HG03095 (cell line): ENCODE results near the gene DEGS2.
"Not testable (repeated sequence)": the region's sequence is repeated elsewhere in the genome, so short reads cannot be mapped to it uniquely, and the experiment has no call there.

ENCODE experiments used
- ATAC-seq: cut with Tn5 transposase; IDR thresholded peaks from one replicate; pipeline ENCODE4 v1.9.1; 2021; ENCODE audit warnings: moderate library complexity; ENCODE audit not compliant: unreplicated experiment

DEGS2 gene

DNA sequence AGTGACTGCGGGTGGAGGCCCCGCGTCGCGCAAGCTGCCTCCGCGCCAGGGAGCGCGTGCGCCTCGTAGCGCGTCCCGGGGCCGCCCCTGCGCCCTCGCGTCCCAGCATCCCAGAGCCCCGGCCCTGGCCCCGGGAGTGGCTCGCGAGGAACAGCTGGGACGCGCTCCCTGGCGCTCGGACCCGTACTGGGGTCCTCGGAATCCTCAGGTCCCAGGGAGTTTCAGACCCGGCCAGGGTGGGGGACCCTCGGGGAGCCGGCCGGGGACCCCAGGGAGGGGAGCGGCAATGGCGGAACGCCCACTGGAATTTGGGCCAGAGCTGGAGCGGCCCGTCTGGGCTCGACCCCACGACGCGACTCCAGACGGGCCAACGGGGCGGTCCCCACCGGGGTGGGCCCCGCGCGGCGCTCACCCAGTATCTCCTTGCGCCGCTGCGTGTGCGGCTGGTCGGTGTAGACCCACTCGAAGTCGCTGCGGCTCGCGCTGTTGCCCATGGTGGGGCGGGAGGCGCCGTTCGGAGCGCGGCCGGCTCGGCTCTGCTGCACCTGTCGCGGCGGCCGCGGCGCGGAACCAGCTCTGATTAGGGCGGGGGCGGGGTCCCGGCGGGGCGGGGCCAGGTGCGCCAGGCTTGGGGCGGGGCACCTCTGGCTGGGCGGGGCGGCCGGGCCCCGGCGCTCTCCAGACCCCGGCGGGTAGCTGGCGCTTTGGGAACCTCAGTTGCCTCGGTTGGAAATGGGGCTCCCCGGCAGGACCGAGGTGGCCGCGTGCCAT, at the start of gene DEGS2:
Gene DEGS2 (minus strand): TSS at position 552 of the 771 bp plus-strand sequence. CDS start 58 bp downstream, at position 494.
- ATAC-seq, result no peak

DNA sequence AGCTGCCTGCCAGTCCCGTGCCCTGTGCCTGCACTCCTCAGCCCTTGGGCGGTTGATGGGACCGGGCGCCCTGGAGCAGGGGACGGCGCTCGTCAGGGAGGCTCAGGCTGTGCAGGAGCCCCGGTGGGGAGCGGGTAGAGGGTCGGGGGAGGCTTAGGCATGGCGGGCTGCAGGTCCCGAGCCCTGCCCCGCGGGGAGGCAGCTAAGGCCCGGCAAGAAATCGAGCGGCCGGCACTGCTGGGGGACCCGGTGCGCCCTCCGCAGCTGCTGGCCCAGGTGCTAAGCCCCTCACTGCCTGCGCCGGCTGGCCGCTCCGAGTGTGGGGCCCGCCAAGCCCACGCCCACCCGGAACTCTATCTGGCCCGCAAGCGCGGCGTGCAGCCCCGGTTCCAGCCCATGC, 48.7 kb upstream of the DEGS2 start:
- ATAC-seq, result not testable (repeated sequence)

DNA sequence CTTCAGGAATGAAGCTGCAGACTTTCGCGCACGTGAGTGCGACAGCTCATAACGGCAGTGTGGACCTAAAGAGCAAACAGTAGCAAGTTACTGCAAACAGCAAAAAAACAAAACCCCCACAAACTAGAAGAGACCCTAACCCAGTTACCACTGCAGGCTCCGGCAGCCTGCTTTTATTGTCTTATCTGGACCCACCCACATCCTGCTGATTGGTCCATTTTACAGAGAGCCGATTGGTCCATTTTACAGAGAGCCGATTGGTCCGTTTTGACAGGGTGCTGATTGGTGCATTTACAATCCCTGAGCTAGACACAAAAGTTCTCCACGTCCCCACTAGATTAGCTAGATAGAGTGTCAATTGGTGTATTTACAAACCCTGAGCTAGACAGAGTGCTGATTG, 48.1 kb upstream of the DEGS2 start:
- ATAC-seq, result not testable (repeated sequence)

DNA sequence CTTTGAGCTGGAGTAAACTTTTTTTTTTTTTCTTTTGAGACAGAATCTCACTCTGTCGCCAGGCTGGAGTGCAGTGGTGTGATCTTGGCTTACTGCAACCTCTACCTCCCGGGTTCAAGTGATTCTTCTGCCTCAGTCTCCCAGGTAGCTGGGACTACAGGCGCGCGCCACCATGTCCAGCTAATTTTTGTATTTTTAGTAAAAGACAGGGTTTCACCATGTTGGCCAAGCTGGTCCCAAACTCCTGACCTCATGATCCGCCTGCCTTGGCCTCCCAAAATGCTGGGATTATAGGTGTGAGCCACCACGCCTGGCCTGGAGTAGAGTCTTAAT, 45.4 kb upstream of the DEGS2 start:
- ATAC-seq, result not testable (repeated sequence)

DNA sequence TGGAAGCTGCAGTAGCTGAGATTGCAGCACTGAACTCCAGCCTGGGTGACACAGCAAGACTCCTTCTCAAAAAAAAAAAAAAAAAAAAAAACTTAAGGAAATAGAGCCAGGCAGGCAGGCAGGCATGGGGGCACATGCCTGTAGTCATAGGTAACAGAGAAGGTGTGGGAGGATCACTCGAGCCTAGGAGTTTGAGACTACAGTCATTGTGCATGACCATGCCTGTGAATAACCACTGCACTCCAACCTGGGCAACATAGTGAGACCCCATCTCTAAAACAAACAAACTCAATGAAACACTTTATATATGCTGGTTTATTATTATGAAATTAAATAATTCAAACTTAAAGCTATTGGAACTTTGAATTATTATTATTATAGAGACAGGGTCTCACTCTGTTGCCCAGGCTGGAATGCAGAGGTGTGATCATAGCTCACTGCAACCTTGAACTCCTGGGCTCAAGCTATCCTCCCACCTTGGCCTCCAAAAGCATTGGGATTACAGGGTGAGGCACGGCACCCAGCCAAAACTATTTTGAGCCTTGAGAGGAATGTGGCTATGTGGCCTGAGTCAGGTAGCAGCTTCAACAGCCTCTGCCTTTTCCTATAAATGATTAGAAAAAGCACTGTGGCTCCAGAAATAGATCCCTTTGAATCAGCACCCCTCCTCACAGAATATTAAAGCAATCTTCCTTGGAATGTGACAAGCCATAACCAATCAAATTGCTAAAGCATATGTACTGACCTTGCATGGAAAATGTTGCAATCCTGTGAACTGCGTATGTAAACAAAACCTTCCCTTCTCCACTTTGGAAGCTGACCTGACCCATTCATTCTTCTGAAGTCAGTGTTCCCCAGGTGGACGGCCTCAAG, 44.8 kb upstream of the DEGS2 start:
- no peak for ATAC-seq

DNA sequence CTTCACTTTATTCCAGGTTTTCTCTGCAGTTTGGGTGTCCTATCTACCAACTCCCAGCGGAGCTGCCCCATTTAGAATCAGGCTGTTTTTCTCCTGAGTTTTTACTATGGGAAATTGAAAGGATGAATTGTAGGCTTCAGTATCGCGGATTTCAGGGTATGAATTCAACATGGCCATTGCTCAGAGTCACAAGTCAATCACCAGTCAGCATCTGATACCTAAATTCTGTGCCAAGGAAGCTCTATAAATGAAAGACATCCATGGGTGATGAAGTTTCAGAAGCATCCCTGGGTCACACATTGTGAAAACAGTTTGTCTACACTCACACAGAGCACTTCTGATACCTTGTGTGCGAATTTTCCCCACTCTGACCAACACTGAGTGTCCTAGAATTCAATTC, 43.7 kb upstream of the DEGS2 start:
- no peak for ATAC-seq

DNA sequence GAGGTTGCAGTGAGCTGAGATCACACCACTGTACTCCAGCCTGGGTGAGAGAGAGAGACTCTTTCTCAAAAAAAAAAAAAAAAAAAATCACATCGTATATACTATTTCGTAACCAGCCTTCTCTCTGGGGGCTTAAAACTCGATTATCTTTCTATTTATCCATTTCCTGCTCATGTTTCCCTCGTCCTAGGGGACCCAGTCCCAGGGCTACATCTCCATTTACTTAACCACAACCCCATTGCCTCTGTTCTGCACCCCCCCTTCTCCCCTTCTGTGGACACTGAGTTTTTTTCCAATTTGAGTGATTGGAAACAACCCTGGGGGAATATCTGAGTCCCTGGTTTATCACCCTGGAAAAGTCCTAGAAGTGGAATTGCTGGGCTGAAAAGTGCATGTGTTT, 43.3 kb upstream of the DEGS2 start:
- ATAC-seq, result no peak

DNA sequence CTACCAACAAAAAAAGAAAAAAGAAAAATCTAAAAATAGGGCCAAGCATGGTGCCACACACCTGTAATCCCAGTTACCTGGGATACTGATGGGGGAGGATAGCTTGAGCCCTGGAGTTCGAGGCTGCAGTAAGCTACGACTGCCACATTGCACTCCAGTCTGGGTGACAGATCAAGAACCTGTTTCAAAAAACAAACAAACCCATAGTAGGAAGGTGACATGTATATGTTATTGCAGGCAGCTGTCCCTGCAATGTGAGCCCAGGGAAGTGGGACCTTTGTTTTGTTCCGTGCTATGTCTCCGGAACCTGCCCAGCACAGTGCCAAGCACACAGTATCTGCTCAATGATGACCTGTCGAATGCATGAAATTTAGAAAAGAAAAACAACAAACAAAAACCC, 42.3 kb upstream of the DEGS2 start:
- no peak for ATAC-seq

DNA sequence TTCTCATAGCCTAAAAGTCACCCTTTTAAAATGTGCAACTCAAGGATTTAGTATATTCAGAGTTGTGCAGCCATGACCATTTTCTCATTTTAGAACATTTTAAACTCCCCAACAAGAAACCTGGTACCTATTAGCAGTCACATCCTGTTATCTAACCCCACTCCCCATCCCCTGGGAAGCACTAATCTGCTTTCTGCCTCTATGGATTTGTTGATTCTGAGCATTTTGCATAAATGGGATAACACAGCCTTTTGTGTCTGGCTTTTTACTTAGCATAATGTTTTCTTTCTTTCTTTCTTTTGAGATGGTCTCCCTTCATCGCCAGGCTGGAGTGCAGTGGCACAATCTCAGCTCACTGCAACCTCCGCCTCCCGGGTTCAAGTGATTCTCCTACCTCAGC, 40.9 kb upstream of the DEGS2 start:
- no peak for ATAC-seq

DNA sequence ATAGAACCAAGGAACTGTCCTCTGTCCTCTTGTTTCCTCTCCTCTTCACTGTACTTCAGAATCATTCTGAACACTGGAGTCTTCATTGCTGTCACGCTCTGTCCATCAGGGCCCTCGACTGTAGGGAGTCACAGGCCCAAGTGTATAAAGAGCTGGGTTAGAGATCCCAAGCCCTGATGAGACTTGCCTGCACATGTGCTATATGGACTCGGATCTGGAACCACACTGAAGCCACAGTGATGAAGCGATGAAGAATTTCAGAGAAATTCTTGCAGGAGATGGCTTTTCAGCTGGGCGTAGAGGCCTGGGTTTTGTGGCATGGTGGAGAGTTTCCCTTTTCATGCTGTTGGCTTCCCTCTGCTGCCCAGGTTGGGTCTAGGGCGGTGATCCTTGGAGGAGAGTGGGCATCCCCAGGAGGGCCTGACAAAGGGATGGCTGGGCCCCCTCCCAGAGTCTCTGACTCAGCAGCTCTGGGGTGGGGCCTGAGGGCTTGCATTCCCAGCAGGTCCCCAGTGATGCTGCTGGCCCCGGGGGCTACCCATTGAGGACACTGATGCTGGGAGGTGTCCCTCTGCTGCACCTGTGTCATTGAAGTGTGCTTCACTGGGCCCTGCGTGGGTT, 39.9 kb upstream of the DEGS2 start:
- ATAC-seq, result no peak

DNA sequence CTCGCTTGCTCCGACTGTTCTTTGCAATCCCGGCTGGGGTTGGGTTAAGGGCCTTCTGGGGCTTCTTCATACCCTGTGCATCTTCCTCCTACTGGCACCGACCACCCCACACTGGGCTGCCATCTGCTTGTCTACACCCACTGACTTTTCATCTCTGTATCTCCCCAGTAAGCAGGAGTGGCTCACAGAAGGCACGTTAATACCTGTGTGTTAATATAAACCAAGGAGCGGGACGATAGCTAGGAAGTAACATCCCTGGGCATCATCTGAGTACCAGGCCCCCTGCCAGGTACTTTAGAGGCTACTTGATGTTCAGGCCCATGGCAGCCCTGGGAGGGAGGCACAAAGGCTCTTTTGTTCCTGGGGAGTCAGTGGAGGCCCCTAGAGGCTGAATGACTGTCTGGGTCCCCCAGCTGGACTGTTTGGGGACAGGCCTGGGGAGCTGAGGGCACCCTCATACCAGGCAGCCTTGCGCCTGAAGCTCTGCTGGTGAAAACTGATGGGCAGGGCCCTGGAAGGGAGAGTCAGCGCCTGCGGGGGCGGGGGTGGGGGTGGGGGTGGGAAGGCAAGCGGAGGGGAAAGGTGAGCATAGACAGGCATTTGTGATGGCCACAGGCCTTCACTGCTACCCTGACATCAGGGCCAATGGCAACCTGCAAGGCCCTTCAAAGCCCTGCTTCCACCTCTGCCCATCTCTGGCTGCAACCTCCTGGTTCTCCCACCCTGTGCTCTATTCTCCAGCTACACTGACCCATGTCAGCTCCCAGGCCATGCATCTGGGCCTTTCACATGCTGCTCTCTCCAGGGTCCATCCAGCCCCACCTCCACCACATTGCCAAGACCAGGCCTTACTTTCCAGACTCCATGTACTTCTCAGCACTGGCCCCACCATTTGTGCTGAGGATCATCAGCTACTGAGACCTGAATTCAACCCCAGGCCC, 34.2 kb upstream of the DEGS2 start:
- no peak for ATAC-seq

DNA sequence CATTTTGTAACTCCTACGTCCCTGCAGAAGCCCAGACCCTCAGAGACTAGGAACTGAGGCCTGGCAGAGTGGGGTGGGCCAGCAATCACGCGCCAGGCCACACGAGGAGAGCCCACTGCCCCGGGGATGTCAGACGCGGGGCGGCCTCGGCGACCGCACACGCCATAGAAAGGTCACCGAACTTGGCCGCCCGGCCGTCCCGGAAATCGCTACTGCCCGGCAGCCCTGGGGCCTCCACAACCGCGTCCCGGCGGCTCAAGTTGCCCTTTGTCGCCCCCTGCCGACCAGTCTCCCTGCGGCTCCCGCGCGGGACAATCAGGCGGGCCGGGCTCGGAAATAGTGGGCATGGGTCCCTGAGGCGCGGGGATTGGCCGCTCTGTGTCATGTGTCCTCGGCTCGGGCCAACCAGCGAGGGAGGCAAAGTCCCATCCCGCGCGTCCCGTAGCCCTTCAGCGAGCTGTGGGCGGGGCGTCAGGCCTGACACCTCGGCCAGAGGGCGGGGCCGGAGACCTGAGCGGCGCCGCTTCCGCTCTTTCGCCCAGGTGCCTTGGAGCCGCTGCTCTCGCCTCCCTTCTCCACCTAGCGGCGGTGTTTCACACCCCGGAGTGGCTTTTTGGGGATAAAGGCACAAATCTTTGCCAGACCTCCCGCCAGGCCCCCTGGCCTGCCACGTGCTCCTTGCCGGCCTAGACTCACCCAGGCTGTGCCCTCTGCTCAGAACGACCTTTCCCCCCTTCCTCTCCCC, 33.4 kb upstream of the DEGS2 start:
- ATAC-seq, result peak; percentile 99

DNA sequence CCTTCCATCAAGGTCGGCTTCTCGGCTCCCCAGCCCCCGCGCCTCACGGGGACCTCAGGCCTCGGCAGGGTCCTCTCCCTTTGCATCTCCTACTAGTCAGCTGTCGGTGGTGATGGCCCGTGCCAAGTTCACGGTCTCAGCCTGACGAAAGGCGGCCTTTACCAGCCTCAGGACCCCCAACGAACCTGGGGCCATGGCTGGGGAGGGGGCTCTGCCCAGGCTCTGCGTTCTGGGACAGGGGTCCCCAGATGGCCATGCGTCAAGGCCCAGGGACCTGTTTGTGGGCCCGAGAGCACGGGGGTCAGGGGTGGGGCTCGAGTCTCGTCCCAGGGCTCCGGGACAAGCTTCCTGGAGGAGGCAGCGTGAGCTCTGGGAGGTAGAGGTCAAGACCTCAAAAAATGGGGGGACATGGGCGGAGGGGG, 32.8 kb upstream of the DEGS2 start:
- ATAC-seq, result no peak

DNA sequence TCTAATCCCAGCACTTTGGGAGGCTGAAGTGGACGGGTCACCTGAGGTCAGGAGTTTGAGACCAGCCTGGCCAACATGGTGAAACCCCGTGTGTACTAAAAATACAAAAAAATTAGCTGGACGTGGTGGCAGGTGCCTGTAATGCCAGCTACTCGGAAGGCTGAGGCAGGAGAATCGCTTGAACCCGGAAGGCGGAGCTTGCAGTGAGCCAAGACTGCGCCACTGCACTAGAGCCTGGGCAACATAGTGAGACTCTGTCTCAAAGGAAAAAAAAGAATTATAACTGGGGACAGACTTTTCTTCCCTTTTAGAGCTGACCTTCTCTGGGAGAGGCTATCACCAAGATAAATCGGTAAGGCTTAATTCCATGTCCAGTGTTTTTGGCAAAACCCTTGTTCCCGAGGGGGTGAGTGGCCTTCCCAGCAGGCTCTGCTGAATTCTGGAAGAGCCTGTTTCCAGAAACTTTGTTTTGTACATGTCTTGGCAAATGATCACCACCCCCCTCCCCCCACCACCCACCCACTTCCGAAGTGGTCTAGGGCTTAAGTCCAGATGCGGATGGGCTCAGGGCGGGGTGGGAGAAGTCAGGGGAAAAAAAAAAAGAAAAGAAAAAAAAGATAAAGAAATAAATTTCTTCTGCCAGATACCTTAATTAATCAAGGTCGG, 32.3 kb upstream of the DEGS2 start:
- no peak for ATAC-seq

DNA sequence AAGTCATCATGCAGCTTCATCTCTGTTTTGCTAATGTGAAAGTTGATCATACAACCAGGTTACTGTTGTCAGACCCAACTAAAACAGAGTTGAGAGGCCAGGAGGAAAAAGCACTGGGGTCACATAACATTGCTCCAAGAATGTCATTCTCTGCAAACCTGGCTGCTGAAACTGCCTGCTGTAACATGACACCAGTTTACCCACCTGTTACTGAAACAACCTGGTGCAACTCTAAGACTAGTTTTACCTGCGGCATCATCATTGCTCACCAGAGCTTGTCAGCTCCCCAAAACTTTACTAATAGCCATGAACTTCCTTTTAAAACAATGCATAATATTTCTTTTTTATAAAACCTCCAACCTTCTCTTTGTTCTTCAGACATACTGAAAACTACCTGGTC, 30.7 kb upstream of the DEGS2 start:
- ATAC-seq, result no peak

DNA sequence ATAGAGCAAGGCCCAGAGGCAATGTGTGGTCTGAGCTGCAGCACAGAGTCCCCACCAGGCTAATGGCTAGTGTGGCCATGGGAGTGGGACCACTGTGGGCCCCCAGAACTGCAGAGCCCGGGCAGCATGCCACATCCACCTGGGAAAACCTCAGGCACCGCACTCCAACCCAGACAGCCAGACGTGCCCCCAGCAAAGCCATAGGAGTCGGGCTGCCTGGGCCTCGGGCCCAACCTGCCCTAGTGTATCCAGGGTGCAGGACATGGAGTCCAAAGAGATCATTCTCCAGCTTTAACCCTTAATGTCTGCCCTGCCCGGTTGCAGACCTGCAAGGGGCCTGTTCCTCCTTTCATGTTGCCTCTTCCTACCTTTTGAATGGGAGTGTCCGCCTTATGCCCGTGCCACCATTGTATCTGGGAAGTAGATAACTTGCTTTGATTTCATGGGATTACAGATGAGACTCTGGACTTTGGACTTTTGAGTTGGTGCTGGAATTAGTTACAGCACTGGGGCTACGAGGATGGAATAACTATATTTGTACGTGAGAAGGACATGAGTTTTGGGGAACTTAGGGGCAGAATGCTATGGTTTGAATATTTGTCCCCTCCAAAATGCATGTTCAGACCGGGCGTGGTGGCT, 29.1 kb upstream of the DEGS2 start:
- ATAC-seq, result no peak

DNA sequence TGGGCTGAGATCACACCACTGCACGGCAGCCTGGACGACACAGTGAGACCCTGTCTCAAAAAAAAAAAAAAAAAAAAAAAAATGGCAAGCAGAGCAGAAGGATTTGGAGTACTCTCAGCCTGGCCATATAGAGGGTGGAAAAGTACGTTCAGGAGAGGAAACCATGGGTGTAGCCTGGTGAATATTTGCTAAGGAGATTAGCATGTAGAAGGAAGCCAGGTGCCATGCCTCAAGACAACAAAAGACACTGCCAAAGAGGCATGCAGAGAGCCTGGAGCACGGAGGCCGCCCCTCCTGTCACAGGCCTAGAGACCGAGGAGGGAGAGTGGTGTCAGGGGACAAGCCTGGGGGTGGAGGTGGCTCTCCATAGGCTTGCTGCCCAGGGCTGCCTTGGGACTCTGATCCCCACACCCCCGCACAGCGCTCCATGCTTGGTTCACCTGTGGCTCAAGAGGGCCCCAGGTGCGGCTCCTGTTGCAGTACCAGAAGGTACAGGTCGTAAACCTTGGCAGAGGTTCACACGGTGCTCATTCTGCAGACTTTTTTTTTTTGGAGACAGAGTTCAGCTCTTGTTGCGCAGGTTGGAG, 27.9 kb upstream of the DEGS2 start:
- no peak for ATAC-seq

DNA sequence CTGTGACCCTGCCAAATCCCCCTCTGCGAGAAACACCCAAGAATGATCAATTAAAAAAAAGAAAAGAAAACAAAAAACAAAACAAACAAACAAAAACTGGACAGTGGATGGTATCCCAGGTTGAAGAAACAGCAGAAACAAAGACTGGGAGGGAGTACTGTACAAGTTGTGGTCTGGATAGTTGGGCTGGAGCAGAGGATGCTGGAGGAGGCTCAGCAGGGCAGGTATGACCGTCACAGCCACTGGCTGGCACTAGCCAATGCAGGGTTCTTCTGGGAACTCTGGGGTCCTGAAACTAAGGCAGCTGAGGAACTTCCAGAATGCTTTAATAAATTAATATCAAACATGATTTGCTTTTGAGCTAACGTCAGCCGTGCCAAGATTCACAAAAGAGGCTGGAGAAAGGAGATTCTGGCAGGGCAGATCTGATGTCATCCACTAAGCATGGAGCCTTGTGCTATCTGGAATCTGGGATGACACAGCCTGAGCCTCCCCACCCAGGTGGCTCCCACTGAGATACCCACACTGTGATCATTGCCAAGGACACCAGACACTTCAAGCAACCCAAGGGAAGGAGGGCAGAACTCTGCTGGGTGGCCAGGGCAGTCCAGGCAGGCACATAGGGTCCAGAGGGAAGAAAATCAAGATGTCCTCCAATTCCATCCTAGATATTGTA, 22.6 kb upstream of the DEGS2 start:
- ATAC-seq, result not testable (repeated sequence)
